NK-92 treated with Interleukin-12 subunit alpha and Interleukin-12 subunit beta, amount 100 ng/mL, for 24 hours (cell line): Measurements from ENCODE around the gene TRAPPC12.
"Not testable (repeated sequence)": the region's sequence is repeated elsewhere in the genome, so short reads cannot be mapped to it uniquely, and the experiment has no call there.

ENCODE experiments used
- DNase-seq: peaks from one replicate; lab custom pipeline; 2025; lab: John Stamatoyannopoulos, UW

Gene TRAPPC12

GRCh38 chr2:3432693-3433338 is 53.3 kb downstream of the TRAPPC12 start:
- DNase-seq: no peak

GRCh38 chr2:3433339-3433699 is 53.8 kb downstream of the TRAPPC12 start:
- DNase-seq: no peak

GRCh38 chr2:3433776-3434400 is 54.4 kb downstream of the TRAPPC12 start:
- DNase-seq: no peak

DNA sequence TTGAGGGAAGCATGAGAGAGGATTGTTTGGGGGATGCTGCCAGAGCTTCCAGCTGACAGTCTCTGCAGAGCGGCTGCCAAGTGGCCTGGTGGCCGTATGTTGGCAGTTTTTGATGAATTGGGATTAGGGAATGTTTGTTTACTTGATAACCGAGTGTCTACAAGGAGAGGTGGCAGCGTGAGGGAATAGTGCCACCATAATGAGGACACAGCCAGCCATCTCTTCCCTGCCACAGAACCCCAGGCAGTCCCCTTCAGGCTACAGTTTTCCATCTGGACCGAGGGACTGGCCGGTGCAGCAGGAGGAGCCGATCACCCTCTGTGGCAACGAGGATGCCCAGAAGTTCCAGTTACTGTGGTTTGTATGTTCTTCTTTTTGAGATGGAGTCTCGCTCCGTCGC is 55.2 kb downstream of the TRAPPC12 start:
- no peak for DNase-seq

GRCh38 chr2:3435445-3435844 is 56.0 kb downstream of the TRAPPC12 start:
- DNase-seq: no peak

- DNase-seq: no peak
These were observed 61.0 kb downstream of the TRAPPC12 start for GRCh38 chr2:3440477-3440876.

GRCh38 chr2:3441465-3441864 is 62.0 kb downstream of the TRAPPC12 start:
- no peak for DNase-seq

DNA sequence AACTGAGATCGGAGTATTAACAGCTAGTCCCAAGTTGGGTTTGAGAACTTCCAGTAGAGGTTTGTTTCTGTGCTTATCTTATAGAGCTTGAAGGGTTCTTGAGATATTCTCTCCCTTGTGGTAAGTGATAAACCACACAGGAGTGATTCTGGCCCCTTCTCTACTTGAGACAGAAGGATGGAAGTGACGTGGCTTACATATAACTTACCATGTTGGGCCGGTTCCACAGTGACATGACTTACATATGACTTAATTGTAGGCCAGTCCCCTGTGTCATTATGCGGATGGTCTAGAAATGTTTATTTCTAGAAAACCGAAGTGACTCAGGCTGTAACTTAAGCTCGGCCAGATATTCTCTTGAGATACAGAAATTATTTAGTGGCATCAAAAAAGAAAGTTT is 62.7 kb downstream of the TRAPPC12 start:
- DNase-seq: no peak

- no peak for DNase-seq
These were observed 63.6 kb downstream of the TRAPPC12 start for GRCh38 chr2:3443083-3443482.

GRCh38 chr2:3443506-3444084 is 64.1 kb downstream of the TRAPPC12 start:
- DNase-seq: no peak

- no peak for DNase-seq
These were observed 66.4 kb downstream of the TRAPPC12 start for GRCh38 chr2:3445891-3446290.

- no peak for DNase-seq
These were observed 66.9 kb downstream of the TRAPPC12 start for GRCh38 chr2:3446381-3446780.

- not testable (repeated sequence) for DNase-seq
These were observed 67.7 kb downstream of the TRAPPC12 start for GRCh38 chr2:3447186-3447585.

DNA sequence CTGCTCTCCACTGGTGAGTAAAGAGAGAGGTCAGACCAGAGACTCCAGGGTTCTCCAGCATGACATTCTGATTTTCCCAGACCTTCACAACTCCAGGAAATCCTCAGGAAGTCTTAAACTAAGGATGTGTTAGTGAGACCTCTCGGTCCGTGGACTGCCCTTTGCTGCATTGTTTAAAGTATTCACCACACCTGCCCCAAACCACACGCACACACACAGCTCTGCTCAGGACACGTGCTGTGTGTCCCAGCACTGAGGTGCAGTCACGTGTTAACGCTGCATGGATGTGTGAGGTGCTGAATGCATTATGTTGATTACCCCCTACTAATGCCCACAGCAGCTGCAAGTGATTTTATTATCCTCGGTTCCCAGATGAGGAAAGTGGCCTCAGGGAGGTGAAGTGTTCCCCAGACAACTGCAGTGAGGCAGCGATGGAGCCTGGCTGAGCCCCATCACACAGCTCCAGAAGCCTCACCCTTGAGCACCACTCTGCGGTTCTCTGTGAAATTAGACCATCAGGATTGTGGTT is 68.4 kb downstream of the TRAPPC12 start:
- no peak for DNase-seq

DNA sequence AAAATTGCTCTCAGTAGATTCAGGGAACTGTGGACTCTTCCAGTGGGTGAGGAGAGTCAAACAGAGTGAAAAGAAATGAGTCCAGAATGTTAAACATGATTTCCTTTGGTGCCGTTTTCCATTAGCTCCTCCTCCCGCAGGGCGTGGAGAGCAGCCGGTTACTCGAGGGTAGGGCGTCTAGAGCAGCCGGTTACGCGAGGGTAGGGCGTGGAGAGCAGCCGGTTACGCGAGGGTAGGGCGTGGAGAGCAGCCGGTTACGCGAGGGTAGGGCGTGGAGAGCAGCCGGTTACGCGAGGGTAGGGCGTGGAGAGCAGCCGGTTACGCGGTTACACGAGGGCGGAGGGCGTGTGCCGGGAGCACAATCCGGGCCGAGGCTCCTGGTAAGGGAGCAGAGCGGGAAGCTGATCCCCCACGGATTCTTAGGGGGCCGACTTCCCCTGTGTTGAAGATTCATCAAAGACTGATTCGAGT is 69.0 kb downstream of the TRAPPC12 start:
- not testable (repeated sequence) for DNase-seq

GRCh38 chr2:3449086-3449485 is 69.6 kb downstream of the TRAPPC12 start:
- no peak for DNase-seq

- DNase-seq: no peak
These were observed 70.4 kb downstream of the TRAPPC12 start for GRCh38 chr2:3449936-3450335.

GRCh38 chr2:3450385-3451010 is 71.0 kb downstream of the TRAPPC12 start:
- DNase-seq: no peak

DNA sequence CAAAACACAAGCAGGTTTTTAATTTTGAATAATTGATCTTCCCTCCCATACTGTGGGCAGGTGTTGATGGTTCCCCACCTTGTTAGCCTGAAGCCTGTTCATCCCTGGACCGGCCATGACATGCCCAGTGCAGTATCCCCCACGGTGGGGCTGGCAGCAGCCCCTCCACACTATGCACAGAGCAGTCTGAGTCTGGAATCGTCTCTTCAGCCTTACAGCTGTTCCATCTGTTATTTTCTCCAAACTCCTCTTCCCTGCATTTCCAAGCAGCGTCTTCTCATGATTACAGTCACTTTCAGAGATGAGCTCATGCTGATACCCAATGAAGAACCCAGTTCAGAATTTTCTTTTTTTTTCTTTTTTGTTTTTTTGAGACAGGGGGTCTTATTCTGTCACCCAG is 71.7 kb downstream of the TRAPPC12 start:
- no peak for DNase-seq

- DNase-seq: no peak
These were observed 72.6 kb downstream of the TRAPPC12 start for GRCh38 chr2:3451926-3452671.

- DNase-seq: no peak
These were observed 73.9 kb downstream of the TRAPPC12 start for GRCh38 chr2:3453190-3453999.
